Large intestine (tissue), 3 donors: ENCODE data around the gene LAMC3. TPM values are rescaled to one million over a fixed set of nuclear protein-coding genes. Genes with fewer than 3 reads are reported as not detected.

Source experiments
- DNase-seq, 2 donors: peaks; one replicate each; pipeline versions ENCODE4 v3.0.0 to v3.0.0-alpha.2; 2013
- H3K27ac ChIP-seq: one replicate; pipeline ENCODE4 v1.5.1; 2013; ENCODE audit warnings: low read length
- H3K27me3 ChIP-seq: 2 replicates; pipeline ENCODE4 v1.6.1; 2013; ENCODE audit warnings: low read length; ENCODE audit not compliant: control insufficient read depth, insufficient read depth
- H3K36me3 ChIP-seq: 2 replicates; pipeline ENCODE4 v1.6.1; 2013; ENCODE audit warnings: low read length; ENCODE audit not compliant: control insufficient read depth, insufficient read depth
- H3K4me1 ChIP-seq: one replicate; pipeline ENCODE4 v1.6.1; 2013; ENCODE audit warnings: low read length; ENCODE audit not compliant: control insufficient read depth, insufficient read depth
- H3K4me3 ChIP-seq: one replicate; pipeline ENCODE4 v1.5.1; 2013; ENCODE audit warnings: low read length
- H3K9me3 ChIP-seq: one replicate; pipeline ENCODE4 v1.6.1; 2013; ENCODE audit warnings: mild to moderate bottlenecking, low read depth, low read length, moderate library complexity; ENCODE audit not compliant: control insufficient read depth
- WGBS: methylation state at CpG from one replicate; pipeline ENCODE4 v1.1.5; 2013; ENCODE audit warnings: low lambda C conversion rate; ENCODE audit not compliant: insufficient coverage; 5-methylcytosine and 5-hydroxymethylcytosine counted together
- polyA plus RNA-seq: library from polyadenylated mRNA; unstranded; fragments of 120-200 nt; gene quantifications from one replicate; pipeline ENCODE4 v1.2.1, GENCODE V29; 2013

Gene LAMC3
- polyA plus RNA-seq, 1 donor = 0.66 TPM

DNA sequence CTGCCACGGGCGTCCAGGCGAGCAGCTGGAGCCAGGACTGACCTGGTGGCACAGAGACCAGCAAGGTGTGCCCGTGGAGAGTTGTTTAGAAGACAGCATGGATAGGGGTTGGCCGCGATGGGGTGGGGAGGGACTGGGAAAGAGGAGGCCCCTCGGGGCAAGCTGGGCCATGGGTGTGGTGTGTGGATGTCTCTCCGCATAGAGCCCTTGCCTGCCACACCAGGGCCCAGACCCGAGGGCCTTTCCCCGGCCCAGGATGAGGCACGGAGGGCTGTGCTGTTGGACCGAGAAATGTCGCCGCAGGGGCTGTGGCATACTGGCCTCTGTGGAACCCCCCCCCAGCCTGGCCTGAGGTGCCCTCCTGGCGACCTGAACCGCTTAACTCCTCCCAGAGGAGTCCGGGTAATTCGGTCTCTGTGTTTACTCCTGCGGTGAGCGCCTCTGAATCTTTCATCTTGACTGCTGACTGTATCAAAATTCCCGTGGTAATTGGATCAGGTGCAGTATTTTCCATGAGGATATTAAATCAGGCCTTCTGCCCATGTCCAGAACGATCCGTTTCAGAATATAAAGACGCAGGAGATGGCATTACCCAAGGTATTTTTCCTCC lies 22.5 kb upstream of the LAMC3 start:
- Histone ChIP-seq H3K27ac (no peak overlapping the region), H3K4me1 (no peaks in the 10 kb centered on the region), H3K4me3 (no peak overlapping the region), H3K27me3 (peaks cover 37% of the 10 kb centered on the region), H3K36me3 (no peaks in the 10 kb centered on the region), H3K9me3 (no peaks in the 10 kb centered on the region)
- WGBS = no CpG with 5 or more reads among the region's 24 CpGs
- DNase-seq = no peak

- H3K4me1 ChIP-seq = no peaks in the 10 kb centered on the region
- no peak overlapping the region for H3K4me3 ChIP-seq
- DNase-seq = no peak
- H3K27me3 ChIP-seq = peaks cover 39% of the 10 kb centered on the region
- H3K36me3 ChIP-seq = no peaks in the 10 kb centered on the region
- H3K9me3 ChIP-seq = no peaks in the 10 kb centered on the region
- no peak overlapping the region for H3K27ac ChIP-seq
- 55% methylated on average over 2 of the region's 7 CpGs for WGBS
Measured at GRCh38 chr9:130987054-130987453, 21.9 kb upstream of the LAMC3 start.

GRCh38 chr9:130987738-130988399 lies 21.1 kb upstream of the LAMC3 start:
- no peak for DNase-seq
- Histone ChIP-seq H3K9me3 (no peaks in the 10 kb centered on the region), H3K4me3 (no peak overlapping the region), H3K4me1 (no peaks in the 10 kb centered on the region), H3K27ac (no peak overlapping the region), H3K36me3 (no peaks in the 10 kb centered on the region), H3K27me3 (peaks cover 40% of the 10 kb centered on the region)
- no CpG with 5 or more reads among the region's 10 CpGs for WGBS

GRCh38 chr9:130988400-130988747 lies 20.6 kb upstream of the LAMC3 start:
- no peak overlapping the region for H3K4me3 ChIP-seq
- WGBS = 40% methylated on average over 1 of the region's 2 CpGs
- H3K9me3 ChIP-seq = no peaks in the 10 kb centered on the region
- no peak overlapping the region for H3K27ac ChIP-seq
- DNase-seq = no peak
- H3K36me3 ChIP-seq = no peaks in the 10 kb centered on the region
- peaks cover 40% of the 10 kb centered on the region for H3K27me3 ChIP-seq
- H3K4me1 ChIP-seq = no peaks in the 10 kb centered on the region

DNA sequence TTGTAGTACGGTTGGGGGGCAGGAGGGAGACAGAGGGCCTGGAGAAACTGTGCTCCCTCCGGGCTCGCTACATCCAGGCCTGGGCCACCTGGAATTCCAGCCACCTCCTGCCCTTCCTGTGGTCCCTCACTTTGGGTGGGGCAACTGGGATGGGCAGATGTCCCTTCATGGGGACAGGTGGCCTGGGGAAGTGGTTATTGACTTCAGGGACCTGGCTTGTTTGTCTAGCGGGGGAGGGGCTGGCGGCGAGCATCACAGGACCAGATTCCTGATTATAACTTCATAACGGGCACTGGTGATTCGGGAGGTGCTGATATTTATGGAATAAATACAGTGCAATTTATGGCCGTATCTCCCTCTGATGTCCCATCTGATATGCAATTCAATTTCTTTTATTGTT lies 20.1 kb upstream of the LAMC3 start:
- Histone ChIP-seq H3K27me3 (peaks cover 40% of the 10 kb centered on the region), H3K4me3 (no peak overlapping the region), H3K9me3 (no peaks in the 10 kb centered on the region), H3K4me1 (no peaks in the 10 kb centered on the region), H3K27ac (no peak overlapping the region), H3K36me3 (no peaks in the 10 kb centered on the region)
- DNase-seq = no peak
- WGBS = 73% methylated on average over 3 of the region's 9 CpGs

- no peak for DNase-seq
- no peak overlapping the region for H3K4me3 ChIP-seq
- no peaks in the 10 kb centered on the region for H3K4me1 ChIP-seq
- H3K27me3 ChIP-seq = peaks cover 40% of the 10 kb centered on the region
- WGBS = no CpG with 5 or more reads among the region's 18 CpGs
- no peak overlapping the region for H3K27ac ChIP-seq
- H3K36me3 ChIP-seq = no peaks in the 10 kb centered on the region
- no peaks in the 10 kb centered on the region for H3K9me3 ChIP-seq
Measured at GRCh38 chr9:130989391-130989790, 19.6 kb upstream of the LAMC3 start.

GRCh38 chr9:130989891-130990290 lies 19.1 kb upstream of the LAMC3 start:
- DNase-seq = no peak
- no CpG with 5 or more reads among the region's 22 CpGs for WGBS
- H3K27ac ChIP-seq = no peak overlapping the region
- no peak overlapping the region for H3K4me3 ChIP-seq
- H3K27me3 ChIP-seq = peaks cover 39% of the 10 kb centered on the region
- no peaks in the 10 kb centered on the region for H3K9me3 ChIP-seq
- no peaks in the 10 kb centered on the region for H3K36me3 ChIP-seq
- H3K4me1 ChIP-seq = no peaks in the 10 kb centered on the region

- Histone ChIP-seq H3K27me3 (peaks cover 37% of the 10 kb centered on the region), H3K9me3 (no peaks in the 10 kb centered on the region), H3K27ac (no peak overlapping the region), H3K36me3 (no peaks in the 10 kb centered on the region), H3K4me1 (peaks cover 2% of the 10 kb centered on the region), H3K4me3 (no peak overlapping the region)
- no CpG with 5 or more reads among the region's 23 CpGs for WGBS
- no peak for DNase-seq
Measured at GRCh38 chr9:130990306-130990977, 18.5 kb upstream of the LAMC3 start.

DNA sequence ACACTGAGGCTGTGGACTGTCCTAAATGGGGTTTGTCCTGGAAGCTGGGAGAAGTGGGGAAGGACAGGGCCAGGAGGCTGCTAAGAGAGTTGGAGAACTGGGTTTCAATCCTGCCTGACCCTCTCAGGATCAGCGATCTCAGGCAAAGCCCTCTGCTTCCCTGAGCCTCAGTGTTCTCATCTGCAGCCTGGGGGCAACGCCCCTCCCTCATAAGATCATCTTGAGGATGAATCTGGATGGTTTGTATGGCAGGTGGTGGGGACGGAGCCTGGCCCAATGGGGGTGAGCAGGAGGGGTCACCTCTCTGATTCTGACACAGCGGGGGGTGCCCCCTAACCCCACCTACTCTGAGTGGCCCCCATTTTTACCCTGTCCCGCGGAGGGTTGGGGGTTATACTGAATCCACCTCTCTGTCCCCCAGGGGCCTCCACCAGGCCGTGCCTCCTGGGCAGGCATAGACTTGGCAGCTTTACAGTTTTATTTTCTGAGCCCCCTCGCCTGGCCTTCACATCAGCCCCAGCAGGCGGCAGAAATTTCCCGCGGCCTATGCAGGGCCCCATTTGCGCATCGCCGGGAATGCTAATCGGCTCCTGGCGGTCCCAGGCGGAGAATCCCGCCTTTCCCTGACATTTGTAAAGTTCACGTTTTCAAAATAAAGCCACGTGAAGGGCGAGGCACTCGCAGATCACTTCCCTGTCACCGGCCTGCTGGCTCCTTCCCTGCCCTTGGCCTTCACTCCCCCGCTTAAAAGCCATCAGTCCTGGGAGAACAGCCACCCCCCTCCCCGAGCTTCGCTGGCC lies 17.8 kb upstream of the LAMC3 start:
- no CpG with 5 or more reads among the region's 26 CpGs for WGBS
- no peak for DNase-seq
- H3K27me3 ChIP-seq = peaks cover 36% of the 10 kb centered on the region

More for the DNA sequence above, 17.8 kb upstream of the LAMC3 start:
- Histone ChIP-seq H3K27ac (no peak overlapping the region), H3K36me3 (no peaks in the 10 kb centered on the region), H3K9me3 (no peaks in the 10 kb centered on the region), H3K4me1 (peaks cover 3% of the 10 kb centered on the region), H3K4me3 (no peak overlapping the region)
